GM21786 (cell line): ENCODE results near the gene MICAL2.

Experiments used
- ATAC-seq: cut with Tn5 transposase; IDR thresholded peaks from one replicate; pipeline ENCODE4 v1.9.1; 2021; ENCODE audit not compliant: unreplicated experiment

MICAL2 gene

GRCh38 chr11:12114193-12115033 lies 4.0 kb downstream of the MICAL2 start:
- no peak for ATAC-seq

- ATAC-seq, result no peak
Measured at GRCh38 chr11:12116425-12117032, 6.1 kb downstream of the MICAL2 start.

GRCh38 chr11:12117200-12117599 lies 6.8 kb downstream of the MICAL2 start:
- no peak for ATAC-seq

GRCh38 chr11:12117611-12118010 lies 7.2 kb downstream of the MICAL2 start:
- no peak for ATAC-seq

- no peak for ATAC-seq
Measured at GRCh38 chr11:12118949-12119348, 8.6 kb downstream of the MICAL2 start.

- ATAC-seq, result no peak
Measured at GRCh38 chr11:12119502-12119901, 9.1 kb downstream of the MICAL2 start.

GRCh38 chr11:12120031-12121008 lies 9.9 kb downstream of the MICAL2 start:
- no peak for ATAC-seq

GRCh38 chr11:12121011-12121410 lies 10.6 kb downstream of the MICAL2 start:
- ATAC-seq, result no peak

- ATAC-seq, result no peak
Measured at GRCh38 chr11:12121517-12121916, 11.1 kb downstream of the MICAL2 start.

- ATAC-seq, result peak; percentile 43
Measured at GRCh38 chr11:12122083-12122482, 11.7 kb downstream of the MICAL2 start.

- ATAC-seq, result no peak
Measured at GRCh38 chr11:12123273-12123672, 12.9 kb downstream of the MICAL2 start.

- ATAC-seq, result no peak
Measured at GRCh38 chr11:12123799-12124198, 13.4 kb downstream of the MICAL2 start.

GRCh38 chr11:12124306-12124705 lies 13.9 kb downstream of the MICAL2 start:
- ATAC-seq, result no peak

- no peak for ATAC-seq
Measured at GRCh38 chr11:12125609-12126149, 15.3 kb downstream of the MICAL2 start.

GRCh38 chr11:12126344-12127019 lies 16.1 kb downstream of the MICAL2 start:
- no peak for ATAC-seq

- no peak for ATAC-seq
Measured at GRCh38 chr11:12127206-12127898, 17.0 kb downstream of the MICAL2 start.

GRCh38 chr11:12128301-12128751 lies 17.9 kb downstream of the MICAL2 start:
- no peak for ATAC-seq

GRCh38 chr11:12129227-12129626 lies 18.8 kb downstream of the MICAL2 start:
- ATAC-seq, result no peak

GRCh38 chr11:12130180-12130980 lies 20.0 kb downstream of the MICAL2 start:
- no peak for ATAC-seq
